Measurements from ENCODE around the gene ZBTB45.
"Not testable (repeated sequence)": the region's sequence is repeated elsewhere in the genome, so short reads cannot be mapped to it uniquely, and the experiment has no call there.

Gene ZBTB45

GRCh38 chr19:58474997-58475713 lies 44.5 kb downstream of the ZBTB45 start:
- DNase-seq (ENCODE audit: low read depth in 2 of 2), result no peak

- no peak for DNase-seq (ENCODE audit: low read depth in 2 of 2)
Observed at GRCh38 chr19:58474291-58474996, 45.2 kb downstream of the ZBTB45 start.

- no peak for DNase-seq (ENCODE audit: low read depth in 2 of 2)
Observed at GRCh38 chr19:58473775-58474174, 45.8 kb downstream of the ZBTB45 start.

GRCh38 chr19:58471736-58472135 lies 47.9 kb downstream of the ZBTB45 start:
- no peak for DNase-seq (ENCODE audit: low read depth in 2 of 2)

GRCh38 chr19:58470837-58471543 lies 48.6 kb downstream of the ZBTB45 start:
- DNase-seq (ENCODE audit: low read depth in 2 of 2), result not testable (repeated sequence)

GRCh38 chr19:58469241-58470013 lies 50.2 kb downstream of the ZBTB45 start:
- DNase-seq (ENCODE audit: low read depth in 2 of 2), result no peak

GRCh38 chr19:58468216-58468839 lies 51.3 kb downstream of the ZBTB45 start:
- DNase-seq (ENCODE audit: low read depth in 2 of 2), result no peak

GRCh38 chr19:58466760-58467589 lies 52.6 kb downstream of the ZBTB45 start, which contains the start of gene ZNF324:
ZNF324 (plus strand) TSS chr19:58467080; CDS start chr19:58469186, 2,106 bp downstream.
- DNase-seq (ENCODE audit: low read depth in 2 of 2), result peak; percentile 95 to 97

- DNase-seq (ENCODE audit: low read depth in 2 of 2), result no peak
Observed at GRCh38 chr19:58466089-58466759, 53.4 kb downstream of the ZBTB45 start.
